K562 (cell line): Measurements from ENCODE around the gene NPB.

Experiments
- CTCF ChIP-seq, 3 experiments: IDR thresholded peaks in 2 of 3; conservative IDR thresholded peaks in 1 of 3; 2 replicates each; pipeline ENCODE4 v1.5.1; 2011 to 2012; ENCODE audit warnings: low read length in 3 of 3, mild to moderate bottlenecking in 3 of 3, control low read depth in 2 of 3, improper control_type of control experiment in 1 of 3, inconsistent platforms in 1 of 3, low read depth in 1 of 3, mixed read lengths in 1 of 3, moderate library complexity in 1 of 3; ENCODE audit not compliant: insufficient read depth in 2 of 3
- E2F4 ChIP-seq: sonication (generic); formaldehyde crosslinking; IDR thresholded peaks from 2 replicates; pipeline ENCODE4 v1.8.0; 2022; ENCODE audit warnings: mild to moderate bottlenecking, low read depth, missing genetic modification reagents
- NKRF ChIP-seq: fragments of 450-650 bp; IDR thresholded peaks from 2 replicates; pipeline ENCODE4 v1.6.1; 2016; ENCODE audit warnings: borderline replicate concordance
- POLR2A ChIP-seq: fragments of 450-650 bp; conservative IDR thresholded peaks from 2 replicates; pipeline ENCODE4 v1.6.1; 2016
- ZHX1 ChIP-seq: fragments of 150-350 bp; conservative IDR thresholded peaks from 2 replicates; pipeline ENCODE4 v1.6.1; 2014; ENCODE audit warnings: low read length
- ZNF354B ChIP-seq: fragments of 250-450 bp; sonication (Bioruptor Pico); IDR thresholded peaks from 2 replicates; pipeline ENCODE4 v1.4.0; 2020

- TF ChIP-seq NKRF (no peak), POLR2A (no peak), ZHX1 (no peak), ZNF354B (no peak), E2F4 (CRISPR knock-in tag) (no peak), CTCF (IDR thresholded peaks at IDR 0.05 in 2 of 3, conservative IDR thresholded peaks at IDR 0.05 in 1 of 3; ENCODE audit: insufficient read depth in 2 of 3, low read depth in 1 of 3, low read length in 3 of 3) (no peak)
Observed at GRCh38 chr17:81858170-81858966, 43.7 kb upstream of the NPB start.
